Skin epidermis (tissue), 12 donors: ENCODE measurements around the gene SNCA.

Experiments
- H3K27ac ChIP-seq, 21 experiments: fragments of 200-600 bp; sonication (generic) in 11 of 21; one replicate each; pipeline ENCODE4 v1.5.0; 2020; ENCODE audit warnings: mild to moderate bottlenecking in 3 of 21, inconsistent platforms in 2 of 21, moderate library complexity in 2 of 21
- H3K4me3 ChIP-seq, 7 experiments: fragments of 200-600 bp; sonication (generic) in 2 of 7; one replicate each; pipeline ENCODE4 v1.5.0; 2020; ENCODE audit warnings: inconsistent platforms in 2 of 7, mild to moderate bottlenecking in 2 of 7, moderate library complexity in 1 of 7

Gene SNCA

DNA sequence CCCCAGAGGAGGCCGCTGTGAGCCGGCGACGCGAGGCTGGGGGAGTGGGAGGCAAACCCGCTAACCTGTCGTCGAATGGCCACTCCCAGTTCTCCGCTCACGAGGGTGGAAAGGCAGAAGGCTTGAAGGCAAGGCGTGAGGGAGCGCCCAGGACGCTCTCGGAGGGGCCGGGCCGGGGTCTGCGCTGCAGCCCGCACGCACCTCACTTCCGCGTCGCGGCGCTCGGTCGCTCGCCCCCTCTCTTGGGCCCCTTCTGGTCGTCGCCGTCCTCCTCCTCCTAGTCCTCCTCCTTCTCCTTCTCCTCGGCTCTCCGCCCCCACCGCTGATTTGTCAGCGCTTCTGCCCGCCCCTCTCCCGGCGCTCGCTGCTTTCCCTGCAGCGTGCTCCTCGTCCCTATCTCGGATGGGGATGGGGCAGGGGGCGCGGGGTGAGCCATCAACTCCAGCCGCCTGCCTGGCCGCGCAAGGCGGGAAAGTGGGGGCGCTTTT is at the start of gene SNCA:
SNCA (minus strand) TSS at position 265 of the 488 bp plus-strand sequence. CDS start 1,494 bp downstream, outside the sequence.
- Histone ChIP-seq H3K4me3 (peak within 1 kb of the TSS; percentile 43 to 67 (median 51)), H3K27ac (peak within 1 kb of the TSS in 10 of 21 experiments; percentile 8 to 73 (median 53))

DNA sequence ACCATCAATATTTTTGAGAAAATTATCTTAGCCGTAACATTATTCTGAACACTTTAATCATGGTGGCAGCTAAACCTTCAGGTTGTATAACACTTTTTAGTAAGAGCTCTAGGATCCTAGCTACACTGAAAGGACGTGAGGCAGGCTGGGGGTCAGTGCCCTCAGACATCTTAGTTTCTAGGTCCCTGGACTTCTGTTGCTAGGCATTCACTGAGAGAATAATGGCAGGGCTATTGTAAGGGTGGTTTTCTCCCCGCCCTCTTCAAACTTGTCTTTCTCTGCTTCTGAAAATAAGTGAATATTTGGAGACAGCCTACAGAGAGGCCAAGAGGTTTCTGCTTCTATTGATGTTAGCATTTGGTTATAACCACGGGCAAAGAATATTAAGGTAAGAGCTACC is 42.3 kb upstream of the SNCA start:
- H3K27ac ChIP-seq: no peak overlapping the region

DNA sequence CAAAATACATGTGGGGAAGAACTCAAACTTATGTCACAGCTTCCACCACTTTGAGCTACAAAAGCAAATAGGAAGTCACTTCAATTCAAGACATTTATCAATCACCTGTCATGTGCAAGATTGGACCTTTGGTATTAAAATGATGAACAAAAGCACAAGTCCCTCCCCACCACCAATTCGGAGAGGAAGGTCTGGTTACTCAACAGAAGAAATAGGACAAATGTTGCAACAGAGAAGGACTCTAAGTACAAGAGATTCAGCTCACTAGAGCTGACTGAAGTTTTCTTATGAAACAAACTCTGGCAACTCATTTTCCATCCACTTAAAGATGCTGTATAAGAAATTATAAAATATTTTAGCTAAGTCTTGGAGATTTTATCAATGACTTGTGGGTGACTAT is 41.6 kb upstream of the SNCA start:
- H3K4me3 ChIP-seq: no peak overlapping the region
- H3K27ac ChIP-seq: no peak overlapping the region

More for the DNA sequence above, 42.3 kb upstream of the SNCA start:
- no peak overlapping the region for H3K4me3 ChIP-seq

GRCh38 chr4:89876548-89876947 is 39.6 kb upstream of the SNCA start:
- no peak overlapping the region for H3K4me3 ChIP-seq
- no peak overlapping the region for H3K27ac ChIP-seq

- no peak overlapping the region for H3K27ac ChIP-seq
Measured at GRCh38 chr4:89871211-89871610, 34.2 kb upstream of the SNCA start.

DNA sequence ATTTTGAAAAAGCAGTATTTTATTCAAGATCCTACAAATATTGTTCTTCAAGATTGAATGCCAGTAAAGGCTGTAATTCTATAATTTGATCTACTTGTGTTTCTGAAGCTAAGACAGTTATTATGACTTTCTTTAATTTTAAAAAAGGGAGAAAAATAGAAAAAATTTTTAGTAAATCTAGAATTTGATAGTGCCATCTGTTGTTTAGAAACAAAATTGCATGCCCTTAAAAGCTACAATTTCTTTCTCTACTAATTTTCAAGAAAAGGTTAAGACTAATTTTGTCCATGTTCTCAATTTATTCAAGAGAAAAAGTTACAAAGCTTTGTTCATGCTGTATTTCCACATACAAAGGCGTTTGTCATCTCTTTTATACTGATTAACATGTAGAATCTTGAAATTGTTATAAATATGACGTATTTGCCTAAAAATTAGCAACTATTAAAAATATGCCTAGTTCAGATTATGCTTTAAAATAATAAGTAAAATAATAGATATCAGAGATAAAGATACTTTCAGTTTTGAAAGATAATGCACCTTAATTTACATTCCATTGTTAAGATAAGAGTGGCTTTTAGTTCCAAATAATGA is 32.1 kb upstream of the SNCA start:
- H3K27ac ChIP-seq: no peak overlapping the region
- no peak overlapping the region for H3K4me3 ChIP-seq

More at GRCh38 chr4:89871211-89871610, 34.2 kb upstream of the SNCA start:
- H3K4me3 ChIP-seq: no peak overlapping the region

- H3K27ac ChIP-seq: no peak overlapping the region
- H3K4me3 ChIP-seq: no peak overlapping the region
Measured at GRCh38 chr4:89868276-89868675, 31.3 kb upstream of the SNCA start.

GRCh38 chr4:89863533-89863932 is 26.6 kb upstream of the SNCA start:
- Histone ChIP-seq H3K27ac (no peak overlapping the region), H3K4me3 (no peak overlapping the region)

GRCh38 chr4:89860971-89861370 is 24.0 kb upstream of the SNCA start:
- no peak overlapping the region for H3K4me3 ChIP-seq
- no peak overlapping the region for H3K27ac ChIP-seq

DNA sequence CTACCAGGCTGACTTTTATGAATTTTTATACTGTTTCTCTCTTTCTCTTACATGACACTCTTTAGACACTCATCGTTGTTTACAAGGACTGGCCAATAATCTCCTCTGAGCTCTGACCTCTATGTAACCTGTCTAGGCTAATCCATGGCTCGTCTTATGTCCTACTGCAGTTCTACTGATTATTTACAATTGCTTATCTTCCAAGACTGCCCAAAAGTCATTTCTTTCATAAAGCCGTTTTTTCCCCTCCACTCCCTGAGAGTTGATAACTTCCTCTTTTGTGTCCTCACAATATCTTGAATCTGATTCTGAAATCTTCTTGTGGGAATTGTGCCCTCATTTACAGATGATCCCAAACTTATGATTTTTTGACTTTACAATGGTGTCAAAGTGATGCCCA is 18.3 kb upstream of the SNCA start:
- no peak overlapping the region for H3K27ac ChIP-seq
- H3K4me3 ChIP-seq: no peak overlapping the region

GRCh38 chr4:89847571-89848325 is 10.8 kb upstream of the SNCA start:
- Histone ChIP-seq H3K27ac (peak overlapping the region in 1 of 21 experiments; percentile 27), H3K4me3 (no peak overlapping the region)

DNA sequence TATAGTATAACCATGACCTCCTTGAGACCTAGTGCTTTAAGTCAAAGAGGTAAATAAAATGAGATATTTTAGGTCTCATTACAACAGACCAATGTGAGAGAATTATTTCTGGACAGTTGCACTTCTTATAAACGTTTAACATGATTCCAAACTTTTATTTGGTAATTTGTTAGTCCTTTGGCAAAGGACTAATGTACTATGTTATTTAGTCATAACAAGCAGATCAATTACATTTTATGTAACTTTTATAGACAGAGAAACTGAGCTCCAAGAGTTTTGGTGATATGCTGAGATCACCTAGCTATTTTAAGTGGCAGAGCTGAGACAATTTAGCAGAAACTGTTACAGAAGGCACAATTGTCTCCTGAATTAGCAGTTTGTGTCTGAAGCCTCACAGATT is 2.6 kb upstream of the SNCA start:
- Histone ChIP-seq H3K4me3 (no peak overlapping the region), H3K27ac (no peak overlapping the region)

- Histone ChIP-seq H3K27ac (peak overlapping the region in 1 of 21 experiments; percentile 68), H3K4me3 (peak overlapping the region; percentile 43 to 67 (median 51))
Measured at GRCh38 chr4:89837993-89838390, 1.0 kb upstream of the SNCA start.

DNA sequence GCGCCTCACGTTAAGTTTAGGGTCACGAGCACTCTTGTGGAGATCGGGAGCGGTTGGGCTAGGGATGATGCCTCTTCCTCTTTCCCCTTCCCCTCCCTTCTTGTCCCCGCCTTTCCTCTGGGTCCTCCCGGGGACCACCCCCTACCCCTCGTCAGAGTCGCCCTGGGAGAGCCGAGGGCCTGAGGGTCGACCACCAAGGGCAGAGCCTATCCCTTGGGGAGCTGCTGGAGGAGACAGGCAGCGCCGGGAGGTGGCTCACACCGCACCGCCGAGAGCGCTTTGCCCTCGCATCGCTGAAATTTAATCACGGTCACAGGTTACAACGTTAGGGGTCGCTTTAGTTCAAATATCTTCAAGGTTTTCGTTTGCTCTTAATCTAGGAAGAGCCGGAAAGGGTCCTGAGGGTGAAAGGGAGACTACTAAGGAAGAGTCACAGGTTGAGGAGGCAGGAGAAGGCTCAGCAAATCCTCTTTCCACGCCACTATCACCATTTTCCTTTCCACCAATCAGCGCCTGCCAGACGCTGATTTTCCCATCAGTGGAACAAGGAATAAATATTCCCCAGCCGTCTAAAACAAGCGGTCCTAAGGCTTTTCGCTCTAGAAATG is 528 bp upstream of the SNCA start:
- Histone ChIP-seq H3K4me3 (peak overlapping the region; percentile 43 to 67 (median 51)), H3K27ac (peak overlapping the region in 7 of 21 experiments; percentile 8 to 73 (median 52))

DNA sequence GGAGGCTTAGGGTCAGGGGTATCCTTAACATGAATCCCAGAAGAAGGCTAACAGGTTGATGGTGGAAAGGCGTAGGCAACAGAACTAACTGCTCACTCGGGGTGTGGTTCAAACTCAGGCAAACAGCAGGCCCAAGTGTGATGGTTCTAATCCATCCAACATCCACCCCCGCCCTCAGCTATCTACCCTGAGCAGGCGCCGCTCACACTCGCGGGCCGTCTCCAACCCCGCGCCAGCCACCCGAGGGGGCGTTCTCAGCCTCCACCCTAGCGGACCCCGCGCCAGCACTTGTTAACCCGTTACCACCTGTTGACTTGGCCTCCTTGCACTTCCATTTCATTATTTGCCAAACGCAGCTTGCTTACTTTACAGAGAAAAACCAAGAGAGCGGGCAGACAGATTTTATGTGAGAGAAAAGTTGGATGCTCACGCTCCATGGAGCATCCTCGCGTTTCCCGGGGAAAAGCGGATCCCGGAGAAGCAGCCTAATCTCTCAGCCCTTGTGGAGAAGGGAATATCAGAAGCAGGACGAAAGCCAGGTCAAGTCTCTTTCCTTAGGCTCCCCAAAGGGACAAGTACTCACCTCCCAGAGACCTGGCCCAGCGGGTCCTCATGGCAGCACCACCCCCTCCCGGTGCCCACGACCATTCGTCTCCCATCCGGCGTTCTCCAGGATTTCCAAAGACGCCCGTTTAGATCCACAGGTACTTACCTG is 773 bp downstream of the SNCA start:
- H3K4me3 ChIP-seq: peak overlapping the region; percentile 43 to 67 (median 51)
- peak overlapping the region in 7 of 21 experiments; percentile 8 to 73 (median 52) for H3K27ac ChIP-seq

- Histone ChIP-seq H3K4me3 (no peak overlapping the region), H3K27ac (no peak overlapping the region)
Measured at GRCh38 chr4:89835413-89835812, 1.5 kb downstream of the SNCA start.

GRCh38 chr4:89834486-89835209 is 2.3 kb downstream of the SNCA start:
- Histone ChIP-seq H3K27ac (no peak overlapping the region), H3K4me3 (no peak overlapping the region)

GRCh38 chr4:89829470-89830138 is 7.4 kb downstream of the SNCA start:
- Histone ChIP-seq H3K27ac (peak overlapping the region in 6 of 21 experiments; percentile 4 to 46 (median 26)), H3K4me3 (no peak overlapping the region)

GRCh38 chr4:89823416-89823815 is 13.5 kb downstream of the SNCA start:
- no peak overlapping the region for H3K4me3 ChIP-seq
- no peak overlapping the region for H3K27ac ChIP-seq
